HPDE6-E6E7 (cell line): ENCODE data around the gene HOXA9.

Source experiments
- DNase-seq: peaks from one replicate; pipeline ENCODE4 v3.0.0; 2011; ENCODE audit warnings: missing footprints; ENCODE audit errors: extremely low spot score

HOXA9 gene

DNA sequence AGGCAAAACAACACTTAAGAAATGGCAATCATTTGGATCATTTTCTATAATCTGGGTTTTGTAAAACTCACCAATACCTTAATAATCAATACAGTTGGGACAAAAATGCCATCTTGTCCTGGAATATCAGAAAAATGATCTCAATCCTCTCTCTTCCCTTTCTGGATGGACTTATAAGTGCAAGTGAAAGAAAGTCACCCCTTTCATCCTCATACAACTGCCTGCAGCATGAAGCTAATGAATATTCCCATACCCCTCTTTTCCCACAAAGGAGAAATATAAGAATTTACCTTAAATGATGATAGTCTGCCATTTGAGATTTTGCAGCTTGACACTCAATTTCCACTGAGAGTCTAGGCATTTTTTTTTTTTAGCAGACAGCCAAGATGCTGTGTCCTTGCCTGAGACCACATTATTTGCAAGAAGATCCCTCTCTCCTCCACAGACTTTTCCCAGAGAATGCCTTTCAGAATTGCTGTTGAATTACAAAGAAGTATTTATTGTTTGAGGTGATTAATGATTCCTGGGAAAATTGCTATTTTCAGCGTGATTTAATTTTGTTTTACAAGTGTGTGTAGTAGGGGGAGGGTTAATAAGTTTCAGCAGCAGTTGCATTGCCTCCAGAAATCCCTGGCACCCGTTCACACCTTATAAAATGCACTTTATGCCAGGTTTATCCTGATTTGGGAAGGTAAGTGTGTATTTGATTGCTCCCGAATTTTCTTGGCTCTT lies 38.6 kb downstream of the HOXA9 start:
- no peak for DNase-seq

DNA sequence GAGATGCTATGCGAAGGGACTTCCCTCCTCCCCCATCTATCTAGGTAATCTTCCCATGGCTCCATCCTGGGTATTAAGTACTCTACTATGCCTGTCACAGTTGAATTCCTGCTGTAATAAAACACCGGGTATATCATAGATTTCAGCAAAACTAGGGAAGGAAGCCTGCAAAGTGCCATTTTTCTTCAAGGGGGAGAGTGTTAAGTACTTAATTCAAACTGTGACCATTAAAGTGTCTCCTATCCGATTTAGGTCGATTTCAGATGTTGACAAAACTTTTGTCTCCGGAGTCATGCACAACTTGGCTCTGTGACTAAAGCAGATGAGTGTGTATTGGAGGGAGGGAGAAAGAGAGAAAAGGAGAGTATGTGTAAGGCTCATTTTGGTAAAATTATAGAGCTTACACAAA lies 39.3 kb downstream of the HOXA9 start:
- DNase-seq = no peak

DNA sequence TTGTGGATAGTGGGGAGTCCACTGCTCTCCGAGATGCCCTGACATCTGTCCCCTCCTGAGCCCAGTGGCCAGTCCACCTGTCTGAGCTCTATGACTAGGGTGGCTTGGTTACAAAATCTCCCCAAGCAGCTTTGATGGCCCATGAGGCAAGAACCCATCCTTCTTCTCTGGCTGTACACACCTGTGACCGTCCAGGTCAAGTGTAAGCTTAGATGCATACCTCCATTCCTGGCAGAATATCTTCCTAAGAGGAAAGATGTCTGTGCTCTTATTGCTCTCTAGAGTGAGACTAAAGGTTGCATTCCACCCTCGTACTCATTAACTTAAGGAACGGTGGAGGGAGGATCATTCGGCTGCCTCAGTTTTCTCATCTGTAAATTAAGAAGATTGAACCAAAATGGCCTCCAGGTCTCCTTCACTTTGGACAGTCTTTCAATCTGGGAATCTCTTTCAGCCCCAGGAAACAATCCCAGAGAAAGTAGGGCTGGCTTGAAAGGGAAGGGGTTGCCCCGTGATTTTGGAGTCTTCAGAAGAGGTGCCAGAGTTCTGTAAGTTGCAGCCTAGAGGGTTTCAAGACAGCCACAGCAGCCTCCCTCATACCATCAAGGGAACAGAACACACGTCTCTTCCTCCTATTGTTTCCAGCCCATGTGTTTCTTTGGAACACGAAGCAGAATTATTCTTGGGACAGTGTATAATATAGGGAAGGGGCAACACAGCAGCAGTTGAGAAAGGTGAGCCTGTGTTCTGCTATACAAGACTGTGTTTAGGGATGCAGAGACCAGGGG lies 40.2 kb downstream of the HOXA9 start:
- no peak for DNase-seq

DNA sequence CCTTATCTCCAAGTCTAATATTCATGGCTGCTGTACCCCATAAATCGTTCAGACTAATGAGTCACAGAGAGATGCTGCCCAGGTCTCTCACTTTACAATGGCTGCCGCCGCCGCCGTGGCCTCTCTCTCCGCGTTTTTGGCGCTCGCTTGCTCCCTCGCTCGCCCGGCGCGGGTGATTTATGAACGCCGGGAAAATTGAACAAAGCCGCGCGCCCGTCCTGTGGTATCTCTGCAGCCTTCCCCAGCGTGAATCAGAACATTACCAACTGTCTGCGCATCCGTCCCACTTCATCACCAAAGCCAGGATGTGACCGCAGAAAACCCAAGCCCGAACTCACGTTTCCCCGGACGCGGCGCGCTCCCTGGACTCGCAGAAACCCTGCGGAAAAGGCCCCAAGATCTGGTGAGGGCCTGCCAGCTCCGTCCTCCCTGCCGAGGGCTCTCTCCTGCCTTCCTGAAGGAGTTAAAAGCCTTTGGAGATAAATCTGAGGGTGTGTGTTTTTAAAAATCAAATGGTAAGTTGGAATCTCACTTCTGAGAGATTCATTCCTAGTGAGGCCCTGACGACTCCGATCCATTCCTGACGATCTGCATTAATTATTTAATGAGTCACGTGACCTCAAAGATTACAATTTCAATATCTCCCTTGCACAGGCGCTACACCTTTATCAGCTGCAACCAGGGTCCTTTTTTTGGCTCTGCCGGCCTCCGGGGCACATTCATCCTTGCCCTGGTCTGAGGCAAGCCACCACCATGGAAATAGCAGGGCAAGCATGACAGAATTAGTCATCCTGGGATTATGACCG lies 41.0 kb downstream of the HOXA9 start:
- DNase-seq = no peak

DNA sequence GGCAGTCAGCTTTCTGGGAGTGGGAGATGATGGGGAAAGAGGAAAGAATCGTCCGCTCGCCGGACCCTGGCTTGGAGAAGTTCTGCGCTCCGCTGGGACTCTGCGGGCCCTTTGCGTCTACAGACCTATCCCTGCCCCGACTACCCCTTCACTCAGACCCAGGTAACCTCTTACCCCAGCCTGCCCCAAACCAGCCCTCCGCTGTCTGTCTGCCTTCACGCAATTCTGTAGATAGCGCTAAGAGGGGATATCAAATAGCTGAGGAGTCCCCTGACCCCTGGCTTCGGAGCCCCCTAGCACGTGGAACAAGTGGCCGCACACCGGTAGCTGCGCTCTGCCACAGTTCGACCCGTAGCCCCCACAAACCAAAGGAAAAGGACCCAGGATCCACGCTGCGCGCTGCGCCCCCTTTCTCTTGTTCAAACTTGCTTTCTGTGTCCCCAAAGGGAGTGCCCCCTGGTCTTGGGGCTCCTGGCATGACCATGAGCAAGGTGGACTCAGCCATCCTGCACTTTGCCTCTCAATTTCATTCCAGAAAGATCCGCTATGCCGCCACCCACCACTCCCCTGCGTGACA lies 41.8 kb downstream of the HOXA9 start:
- DNase-seq = no peak

DNA sequence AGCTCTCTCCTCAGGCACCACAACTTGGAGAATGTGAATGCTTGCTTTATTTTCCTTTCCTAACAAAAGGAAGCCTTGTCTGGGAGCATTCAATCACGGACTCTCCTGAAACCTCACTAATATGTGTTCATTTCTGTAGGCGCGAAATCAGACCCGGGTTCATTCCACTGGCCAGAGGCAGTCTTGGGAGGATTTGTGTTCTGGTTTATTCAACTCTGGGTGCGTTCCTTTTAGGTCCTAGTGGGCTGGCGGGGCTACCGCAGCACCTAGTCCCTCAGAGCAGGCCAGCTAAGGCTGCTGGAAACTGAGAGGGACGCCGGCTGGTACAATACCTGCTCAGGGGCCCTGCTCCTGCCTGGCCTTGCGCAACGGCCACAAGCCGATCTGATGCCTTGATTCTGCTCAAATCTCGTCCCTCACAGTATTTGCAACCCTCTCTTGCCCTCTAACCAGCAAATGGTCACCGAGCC lies 42.3 kb downstream of the HOXA9 start:
- no peak for DNase-seq

DNA sequence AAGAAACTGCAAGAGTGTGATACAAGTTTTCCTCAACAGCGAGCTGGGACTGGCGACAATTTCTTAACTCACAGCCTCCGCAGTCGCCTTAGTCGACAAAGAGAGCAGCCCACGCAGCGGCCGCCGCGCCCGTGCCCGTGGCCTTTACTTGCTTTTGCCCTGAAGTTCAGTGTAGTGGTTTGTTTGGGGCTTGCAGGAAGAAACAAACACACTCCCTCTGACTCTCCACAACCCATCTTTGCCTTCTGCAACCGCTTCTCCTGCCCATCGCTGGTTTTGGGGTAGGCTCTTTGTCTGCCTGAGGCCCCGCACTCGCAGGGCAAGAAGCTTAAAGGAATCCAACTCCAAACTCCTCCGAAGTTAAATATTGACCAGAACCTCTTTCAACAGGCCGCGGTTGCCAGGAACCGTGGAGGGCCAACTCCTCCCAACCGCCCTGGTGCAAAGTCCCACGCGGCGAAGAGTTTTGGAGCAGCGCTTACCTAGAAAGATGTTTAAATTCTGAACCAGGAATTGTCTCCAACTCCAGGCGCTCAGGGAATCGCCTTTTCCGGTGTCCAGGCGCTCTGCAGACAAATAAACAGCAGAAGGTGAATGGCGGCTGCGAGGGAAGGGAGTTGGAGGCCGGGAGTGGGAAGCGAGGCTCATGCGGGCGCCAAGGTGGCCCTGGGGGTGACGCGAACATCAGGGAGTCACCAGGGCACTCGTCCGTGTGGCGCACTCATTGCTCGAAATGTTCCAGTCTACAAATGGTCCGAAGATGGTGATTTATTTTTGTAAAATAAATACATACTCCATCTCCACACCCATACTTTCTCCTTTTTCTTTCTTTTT lies 43.0 kb downstream of the HOXA9 start:
- DNase-seq = no peak

DNA sequence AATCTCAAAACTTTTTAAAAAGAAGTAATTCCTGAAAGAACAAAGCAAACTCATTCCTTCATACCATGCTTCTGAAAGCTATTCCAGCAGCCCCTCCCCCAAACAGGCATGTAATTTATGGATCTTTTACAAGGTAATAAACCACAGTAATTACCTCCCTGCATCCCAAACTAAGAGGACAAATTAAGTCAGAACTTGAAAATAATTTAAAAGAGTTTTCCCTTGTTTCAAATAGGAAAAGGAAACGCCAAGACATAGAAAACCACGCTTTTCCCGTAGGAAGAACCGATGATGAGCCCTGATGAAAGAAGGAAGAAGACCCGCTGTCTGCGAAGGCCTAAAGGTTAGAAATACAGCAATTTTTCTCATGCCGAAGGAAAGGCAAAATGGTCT lies 43.7 kb downstream of the HOXA9 start:
- no peak for DNase-seq

DNA sequence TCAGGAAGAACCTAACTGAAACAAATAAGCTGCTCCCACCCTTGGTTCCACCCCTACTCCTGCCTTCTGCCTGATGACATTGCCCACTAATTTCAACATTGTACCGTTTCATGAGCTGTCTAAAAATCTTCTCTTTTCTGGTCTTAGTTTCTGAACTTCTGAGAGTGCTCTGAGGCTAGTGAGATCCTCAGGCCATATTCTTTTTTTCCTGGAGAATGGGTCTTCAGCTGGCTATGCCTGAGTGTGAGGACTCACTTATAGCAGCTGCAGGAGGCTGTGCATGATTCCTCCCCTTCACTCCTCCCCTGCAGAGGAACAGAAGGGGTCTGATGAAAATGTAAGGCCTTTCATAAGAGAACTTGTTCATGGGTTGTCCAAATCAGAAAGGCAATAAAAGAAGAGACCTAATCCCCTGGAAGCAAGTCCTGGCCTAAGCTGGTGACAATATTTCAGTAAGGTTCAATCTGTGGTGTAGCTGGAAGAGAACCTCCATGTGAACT lies 45.9 kb downstream of the HOXA9 start:
- no peak for DNase-seq

DNA sequence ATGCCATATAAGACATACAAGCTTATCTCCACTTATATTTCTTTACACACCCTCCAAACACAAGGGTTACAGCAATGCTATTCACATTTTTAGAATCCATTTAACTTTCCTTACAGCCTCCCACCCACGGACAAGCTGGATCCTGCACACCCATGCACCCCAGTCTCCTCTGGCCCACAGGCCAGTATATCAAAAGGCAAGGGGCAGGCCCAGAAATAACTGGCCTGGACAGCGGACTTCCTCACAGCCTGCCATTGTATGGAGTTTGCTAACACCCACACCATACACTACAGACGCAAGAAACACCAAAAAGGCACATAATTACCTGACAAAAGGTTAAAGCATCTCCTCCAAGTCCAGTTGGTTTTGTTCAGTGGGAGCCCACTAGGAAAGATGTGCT lies 46.8 kb downstream of the HOXA9 start:
- DNase-seq = no peak

DNA sequence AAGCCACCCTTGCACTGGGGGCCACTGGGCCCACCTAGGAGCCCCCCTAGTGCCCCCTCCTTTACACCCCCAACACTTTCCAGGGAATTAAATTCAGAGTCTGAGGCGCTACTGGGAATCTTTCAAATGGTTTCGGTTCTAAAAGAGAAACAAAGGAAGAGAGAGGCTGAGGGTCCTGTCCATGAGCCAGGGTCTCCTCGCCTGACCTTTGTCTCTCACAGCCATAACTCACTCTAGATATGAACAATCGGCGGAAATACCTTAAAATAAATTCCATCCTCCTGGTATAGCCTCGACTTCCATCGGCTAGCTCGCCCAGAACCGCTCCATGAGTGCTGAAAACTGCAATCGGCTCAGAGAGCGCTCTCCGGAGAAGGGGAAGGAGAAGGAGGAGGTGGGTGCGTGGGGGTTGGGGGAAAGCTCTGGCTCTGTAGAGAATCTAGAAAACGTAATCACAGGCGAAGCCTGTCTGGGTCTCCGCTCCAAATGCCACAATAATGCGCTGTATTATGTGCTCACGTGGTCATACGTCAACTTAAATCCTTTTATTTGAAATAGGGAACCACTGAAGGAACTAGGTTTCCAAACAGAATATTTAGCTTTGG lies 47.3 kb downstream of the HOXA9 start:
- no peak for DNase-seq

DNA sequence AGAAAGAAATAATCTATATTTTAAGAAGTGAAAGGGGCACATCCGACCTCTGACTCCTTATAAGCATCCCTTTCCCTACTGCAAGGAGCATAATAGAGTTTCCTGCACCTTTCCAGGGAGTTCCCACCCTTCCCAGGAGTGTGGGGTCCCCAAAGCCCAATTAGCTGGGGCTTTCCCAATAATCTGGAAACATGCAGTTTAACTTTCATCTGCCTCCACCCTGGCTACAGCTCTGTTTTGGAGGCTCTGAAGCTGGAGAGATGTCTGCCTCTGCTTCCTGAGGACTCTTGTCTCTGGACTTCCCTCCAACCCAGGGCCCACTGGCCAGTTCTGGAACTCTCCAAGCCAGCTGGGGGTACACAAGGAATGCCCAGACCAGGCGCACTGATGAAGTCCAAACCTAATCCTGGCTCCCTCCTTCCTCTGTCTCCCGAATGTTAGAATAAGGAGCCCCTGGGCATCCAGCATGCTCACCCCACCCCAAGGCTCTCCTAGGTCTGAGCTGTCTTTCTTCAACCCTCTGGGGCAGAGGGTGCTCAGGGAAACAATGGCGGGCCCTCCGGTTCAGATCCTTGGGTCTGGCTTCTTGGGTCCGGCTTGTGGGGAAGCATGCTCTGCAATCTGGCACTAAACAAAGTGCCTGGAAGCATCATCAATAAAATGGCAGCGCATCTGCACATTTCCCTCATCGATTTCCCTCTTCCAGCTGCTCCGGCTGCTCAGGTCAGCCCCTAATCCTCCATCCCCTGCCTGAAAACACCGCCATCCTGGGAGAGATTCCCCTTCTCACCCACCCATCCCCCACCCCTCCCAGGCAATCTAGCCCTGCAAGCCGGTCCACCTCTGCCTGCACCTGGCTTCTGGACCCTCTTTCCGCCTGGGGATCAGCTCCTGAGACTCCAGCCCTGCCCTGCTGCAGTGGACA lies 48.1 kb downstream of the HOXA9 start:
- no peak for DNase-seq

DNA sequence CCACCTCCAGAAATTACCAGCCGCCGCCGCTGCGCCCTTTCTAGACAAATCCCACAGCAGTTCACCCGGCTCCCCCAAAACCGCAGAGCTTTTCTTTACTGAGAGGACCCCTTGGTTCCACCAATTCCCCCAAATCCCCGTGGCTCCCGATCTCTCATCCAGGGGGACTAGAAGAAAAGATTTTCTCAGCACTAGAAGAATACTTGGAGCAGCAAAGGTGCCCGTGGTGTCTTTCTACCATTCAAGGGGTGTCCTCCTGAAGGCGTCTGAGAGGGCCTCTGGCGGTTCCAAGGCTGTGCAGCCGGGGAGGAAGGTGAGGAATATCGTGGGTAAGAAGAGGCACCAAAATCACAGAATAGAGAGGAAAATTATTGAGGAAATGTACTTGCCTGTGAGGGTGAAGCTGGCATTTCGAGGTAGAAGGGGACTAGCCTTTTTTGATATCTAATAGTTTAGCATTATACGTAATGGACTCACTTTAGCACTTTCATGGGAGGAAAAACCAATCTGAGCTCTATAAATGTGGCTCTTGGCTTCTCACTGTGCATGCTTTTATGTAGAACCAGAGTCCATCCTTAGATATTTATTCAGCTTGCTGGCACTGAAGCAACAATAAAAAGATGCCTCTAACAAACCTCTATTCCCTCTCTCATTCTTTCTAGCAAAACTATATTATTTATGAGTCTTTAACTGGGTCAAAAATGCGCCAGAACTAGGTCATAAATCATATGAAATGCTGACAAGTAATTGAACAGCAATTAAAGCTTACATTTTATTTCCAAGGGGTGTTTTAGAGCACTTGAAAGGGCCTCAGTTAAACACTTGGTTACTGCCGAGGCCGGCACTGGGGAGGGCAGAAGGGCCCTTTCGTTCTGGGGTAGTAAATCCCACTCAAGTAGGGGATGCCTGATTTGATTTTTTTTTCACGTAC lies 49.0 kb downstream of the HOXA9 start:
- no peak for DNase-seq

DNA sequence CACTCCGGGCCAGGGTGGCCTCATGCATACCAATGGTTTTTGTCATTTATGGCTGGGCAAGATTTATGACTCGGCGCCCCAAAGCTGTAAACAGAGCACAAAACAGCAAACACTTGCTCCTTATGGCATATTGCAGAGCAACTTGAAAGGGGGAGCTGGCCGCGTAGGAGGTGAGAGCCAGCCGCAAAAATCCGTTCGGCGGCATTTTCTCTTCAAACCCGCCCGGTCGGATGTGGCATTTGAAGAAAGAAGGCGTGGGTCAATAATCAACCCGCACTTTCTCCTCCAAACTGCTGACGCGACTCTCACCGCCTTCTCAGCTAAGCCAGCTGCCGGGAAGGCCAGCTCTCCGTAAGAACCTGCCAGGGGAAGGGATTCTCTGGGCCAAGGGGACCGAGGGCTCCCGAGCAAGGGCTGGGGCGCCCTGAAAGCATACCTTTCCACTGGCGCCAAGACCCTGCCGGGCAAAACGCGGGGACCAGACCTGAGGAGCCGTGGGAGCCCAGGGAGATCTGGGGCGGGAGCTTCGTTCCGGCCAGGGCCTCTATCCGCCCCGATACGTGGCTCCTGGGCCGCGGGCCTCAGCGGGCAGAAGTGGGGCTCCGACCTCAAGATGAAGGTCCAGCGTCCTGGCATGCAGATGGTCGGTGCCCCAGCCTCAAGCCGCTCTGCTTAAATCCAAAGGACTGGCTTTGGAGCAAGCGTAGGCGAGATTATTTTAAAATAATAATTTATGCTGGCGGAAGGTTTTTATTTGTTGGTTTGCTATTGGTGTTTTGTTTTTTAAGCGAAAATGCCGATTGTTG lies 49.9 kb downstream of the HOXA9 start:
- no peak for DNase-seq

DNA sequence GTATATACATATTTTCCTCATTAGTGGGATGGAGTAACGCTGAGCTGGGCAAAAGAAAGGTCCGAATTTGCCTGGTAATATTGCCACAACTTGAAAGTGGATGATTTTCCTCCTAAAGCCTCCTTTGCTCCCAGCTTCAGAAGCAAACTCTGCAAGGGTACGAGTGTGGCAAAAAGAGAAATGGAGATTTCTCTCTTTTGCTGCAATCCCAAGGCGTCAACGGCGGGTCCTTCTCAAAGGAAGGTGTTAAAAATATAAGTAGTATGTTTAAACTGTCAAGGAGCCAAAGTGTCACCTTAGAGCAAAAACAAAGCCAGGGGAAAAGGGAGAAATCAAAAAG lies 50.5 kb downstream of the HOXA9 start:
- DNase-seq = no peak

DNA sequence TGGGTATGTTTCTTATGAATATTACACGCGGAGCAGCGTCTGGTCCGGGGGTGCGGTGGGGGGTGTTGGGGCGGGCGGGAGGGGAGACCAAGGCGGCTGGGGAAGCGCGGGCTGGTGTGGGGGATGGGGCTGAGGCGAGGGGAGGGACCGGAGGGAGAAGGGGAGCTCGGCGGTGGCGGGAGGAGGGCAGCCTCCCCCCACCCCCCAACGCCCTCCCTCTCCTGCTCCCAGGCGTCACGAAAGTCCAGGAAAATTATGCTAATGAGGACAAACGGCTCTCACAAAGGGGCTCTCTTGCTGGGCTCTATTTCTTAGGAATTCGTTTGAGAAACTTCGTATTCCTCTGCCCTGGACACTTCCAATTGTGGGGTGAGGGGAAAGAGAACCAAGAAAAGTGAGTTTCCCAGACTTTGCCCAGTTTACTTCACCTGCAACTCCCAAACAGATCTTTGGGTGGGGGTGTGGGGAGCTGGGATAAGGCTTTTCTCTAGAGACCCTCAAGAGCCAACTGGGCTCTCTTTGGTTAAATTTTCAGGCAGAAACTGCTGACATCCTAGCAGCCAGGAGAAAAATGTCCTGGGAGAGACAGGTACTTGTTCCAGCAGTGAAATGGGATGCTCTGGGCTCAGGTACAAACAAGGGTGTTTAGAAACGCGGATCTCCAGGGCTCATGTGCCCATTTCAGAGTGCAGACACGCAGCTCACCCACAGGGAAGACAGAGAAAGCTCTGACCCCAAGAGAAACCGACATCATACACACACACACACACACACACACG lies 51.2 kb downstream of the HOXA9 start:
- DNase-seq = no peak
